GM12878 (cell line): ENCODE measurements around the gene CNGB1. TPM values are rescaled to one million over a fixed set of nuclear protein-coding genes. Genes with fewer than 3 reads are reported as not detected.

Experiments
- ATAC-seq: fragments of 200-7000 bp; cut with Tn5 transposase; 3 replicates; pipeline ENCODE4 v1.9.1; 2020; ENCODE audit warnings: mild to moderate bottlenecking, moderate library complexity
- BruUV-seq: library from RNA; stranded (reverse); fragments of 400-500 nt; replicated peaks from 2 replicates; lab custom pipeline; 2021; lab: Mats Ljungman, UMichigan
- CTCF ChIA-PET: fragments of 300-600 bp; sonication (Branson Sonifier 250); formaldehyde crosslinking; extraction: SDS; loops from one replicate; lab custom pipeline; 2021; ENCODE audit warnings: inconsistent platforms; lab: Yijun Ruan, JAX
- POLR2A ChIA-PET: fragments of 350-600 bp; formaldehyde crosslinking; extraction: SDS; loops from one replicate; lab custom pipeline; 2021; ENCODE audit warnings: inconsistent platforms; lab: Charles Lee
- RAD21 ChIA-PET: fragments of 300-600 bp; sonication (Branson Sonifier 250); formaldehyde crosslinking; loops from one replicate; lab custom pipeline; 2023; ENCODE audit warnings: antibody characterized with exemption; ENCODE audit not compliant: unreplicated experiment; lab: Charles Lee
- SMC1A ChIA-PET: fragments of 300-600 bp; sonication (Branson Sonifier 250); formaldehyde crosslinking; loops from one replicate; lab custom pipeline; 2023; ENCODE audit not compliant: unreplicated experiment, uncharacterized antibody; lab: Charles Lee
- DNase-seq: peaks from one replicate; pipeline ENCODE4 v3.0.0-alpha.2; 2011; ENCODE audit warnings: low read depth, low spot score
- FAIRE-seq: peaks from 3 replicates; lab custom pipeline; 2011; peaks lifted over from hg19 to GRCh38; lab: Jason Lieb, UNC
- H2AFZ ChIP-seq: 2 replicates; pipeline ENCODE4 v1.6.0; 2011; ENCODE audit warnings: low read depth, low read length, control low read depth; ENCODE audit not compliant: control insufficient read depth
- H3K27ac ChIP-seq: 2 replicates; pipeline ENCODE4 v1.5.1; 2011; ENCODE audit warnings: control low read depth; ENCODE audit not compliant: control insufficient read depth, insufficient read depth
- H3K27me3 ChIP-seq, 2 experiments: replicated peaks in 1 of 2; 2 replicates each; pipeline versions ENCODE4 v1.6.0 to v1.6.1; 2011; ENCODE audit warnings: low read length in 1 of 2; ENCODE audit not compliant: control insufficient read depth in 2 of 2, insufficient read depth in 2 of 2
- H3K36me3 ChIP-seq, 2 experiments: 2 replicates each; pipeline ENCODE4 v1.5.1; 2011; ENCODE audit warnings: low read length in 1 of 2; ENCODE audit not compliant: control insufficient read depth in 2 of 2, insufficient read depth in 2 of 2
- H3K4me1 ChIP-seq: 2 replicates; pipeline ENCODE4 v1.6.1; 2011; ENCODE audit warnings: mild to moderate bottlenecking, low read length, moderate library complexity, mixed read lengths; ENCODE audit not compliant: control insufficient read depth, insufficient read depth
- H3K4me2 ChIP-seq: 2 replicates; pipeline ENCODE4 v1.6.0; 2011; ENCODE audit warnings: control low read depth; ENCODE audit not compliant: control insufficient read depth, insufficient read depth
- H3K4me3 ChIP-seq: fragments of 200-600 bp; sonication (generic); 2 replicates; pipeline ENCODE4 v1.5.1; 2016
- H3K79me2 ChIP-seq: 2 replicates; pipeline ENCODE4 v1.6.0; 2011; ENCODE audit warnings: low read length; ENCODE audit not compliant: control insufficient read depth, insufficient read depth
- H3K9ac ChIP-seq: 2 replicates; pipeline ENCODE4 v1.8.0; 2011; ENCODE audit warnings: low read length, control low read depth, mixed read lengths; ENCODE audit not compliant: control insufficient read depth, insufficient read depth
- H3K9me3 ChIP-seq: replicated peaks from 3 replicates; pipeline ENCODE4 v1.5.1; 2011; ENCODE audit warnings: mild to moderate bottlenecking, low read length; ENCODE audit not compliant: control insufficient read depth, insufficient read depth
- H4K20me1 ChIP-seq: 2 replicates; pipeline ENCODE4 v1.6.0; 2011; ENCODE audit not compliant: control insufficient read depth, insufficient read depth
- ASH2L ChIP-seq: fragments of 300-600, 200-600 bp; sonication (generic); IDR thresholded peaks from 2 replicates; pipeline ENCODE4 v1.6.1; 2017; ENCODE audit warnings: low read depth, mild to moderate bottlenecking, borderline replicate concordance
- BRCA1 ChIP-seq: IDR thresholded peaks from 2 replicates; pipeline ENCODE4 v1.6.1; 2011; ENCODE audit warnings: low read depth, low read length, improper control_type of control experiment
- CHD1 ChIP-seq: IDR thresholded peaks from 2 replicates; pipeline ENCODE4 v1.6.1; 2012; ENCODE audit warnings: low read depth, low read length, improper control_type of control experiment
- CHD4 ChIP-seq: fragments of 200-600 bp; sonication (generic); IDR thresholded peaks from 2 replicates; pipeline ENCODE4 v1.6.1; 2016; ENCODE audit warnings: mild to moderate bottlenecking
- LARP7 ChIP-seq: fragments of 450-650 bp; IDR thresholded peaks from 2 replicates; pipeline ENCODE4 v1.6.1; 2017; ENCODE audit warnings: mild to moderate bottlenecking
- MTA2 ChIP-seq: fragments of 450-650 bp; IDR thresholded peaks from 2 replicates; pipeline ENCODE4 v1.6.1; 2016; ENCODE audit warnings: low read depth, mild to moderate bottlenecking, moderate library complexity
- NFYA ChIP-seq: IDR thresholded peaks from 2 replicates; pipeline ENCODE4 v1.6.1; 2011; ENCODE audit warnings: low read depth, mild to moderate bottlenecking, low read length, improper control_type of control experiment, borderline replicate concordance
- NR2C1 ChIP-seq: fragments of 450-650 bp; IDR thresholded peaks from 2 replicates; pipeline ENCODE4 v1.6.1; 2017; ENCODE audit warnings: antibody characterized with exemption, mild to moderate bottlenecking, moderate library complexity
- PML ChIP-seq: IDR thresholded peaks from 2 replicates; pipeline ENCODE4 v1.6.1; 2012; ENCODE audit warnings: low read length, inconsistent platforms
- POLR2AphosphoS2 ChIP-seq: IDR thresholded peaks from 2 replicates; pipeline ENCODE4 v1.6.1; 2011; ENCODE audit warnings: low read depth, mild to moderate bottlenecking, low read length, improper control_type of control experiment, moderate library complexity
- SIX5 ChIP-seq: IDR thresholded peaks from 2 replicates; pipeline ENCODE4 v1.6.1; 2011; ENCODE audit warnings: mild to moderate bottlenecking, low read depth, low read length, moderate library complexity; ENCODE audit not compliant: severe bottlenecking
- ZNF217 ChIP-seq: fragments of 450-650 bp; IDR thresholded peaks from 2 replicates; pipeline ENCODE4 v1.6.1; 2017; ENCODE audit warnings: antibody characterized with exemption, mild to moderate bottlenecking
- WGBS: methylation state at CpG from one replicate; pipeline ENCODE4 v1.1.6; 2016; ENCODE audit warnings: low lambda C conversion rate; ENCODE audit not compliant: insufficient replicate concordance, insufficient coverage; ENCODE audit errors: missing lambda C conversion rate; 5-methylcytosine and 5-hydroxymethylcytosine counted together
- in situ Hi-C: fragments of 300-500 bp; cut with MboI; formaldehyde crosslinking; loops from 9 replicates; pipeline ENCODE4 v1.14.3; 2018; ENCODE audit warnings: mixed read lengths
- intact Hi-C: fragments of 100-400 bp; cut with micrococcal nuclease; formaldehyde crosslinking; loops from one replicate; pipeline ENCODE4 v1.14.2; 2022; ENCODE audit not compliant: unreplicated experiment
- polyA plus RNA-seq, 11 experiments: library from polyadenylated mRNA; depleted of rRNA in 4 of 11; unstranded in 6 of 11; stranded (reverse) in 5 of 11; fragments of >200 nt; fragmentation: Nextera tagmentation in 4 of 11; fragmentation: Illumina TruSeq in 1 of 11; extraction: Ambion mirVana in 4 of 11; extraction: Trizol in 1 of 11; gene quantifications; 1 replicate in 1 of 11; 2 replicates in 10 of 11; pipeline versions ENCODE4 v1.2.1 to v1.2.3, GENCODE V29; 2011 to 2016; ENCODE audit warnings: inconsistent platforms in 2 of 11, missing spikeins in 2 of 11, low read depth in 1 of 11
- total RNA-seq, 4 experiments: library from RNA; depleted of rRNA in 3 of 4; stranded (reverse); fragments of >200 nt in 3 of 4; fragmentation: Illumina TruSeq in 1 of 4; extraction: Trizol in 1 of 4; gene quantifications; 2 replicates each; pipeline versions ENCODE4 v1.2.1 to v1.2.3, GENCODE V29; 2013 to 2021
- TF ChIP-seq, protein P1 (sequence below): fragments of 450-650 bp; IDR thresholded peaks from 2 replicates; pipeline ENCODE4 v1.6.1; 2018; ENCODE audit warnings: mild to moderate bottlenecking, low read depth, moderate library complexity; ENCODE audit not compliant: partially characterized antibody
- TF ChIP-seq, protein P2 (sequence below): fragments of 450-650 bp; formaldehyde crosslinking; IDR thresholded peaks from 2 replicates; pipeline ENCODE4 v1.4.0; 2022; ENCODE audit warnings: mild to moderate bottlenecking, moderate library complexity

Gene CNGB1
- total and polyA plus RNA-seq, 10 of the 15 experiments (the other 5 are each of a cell fraction or from before 2014, with no cell fraction given), result 0.03 TPM; not detected in 9

DNA sequence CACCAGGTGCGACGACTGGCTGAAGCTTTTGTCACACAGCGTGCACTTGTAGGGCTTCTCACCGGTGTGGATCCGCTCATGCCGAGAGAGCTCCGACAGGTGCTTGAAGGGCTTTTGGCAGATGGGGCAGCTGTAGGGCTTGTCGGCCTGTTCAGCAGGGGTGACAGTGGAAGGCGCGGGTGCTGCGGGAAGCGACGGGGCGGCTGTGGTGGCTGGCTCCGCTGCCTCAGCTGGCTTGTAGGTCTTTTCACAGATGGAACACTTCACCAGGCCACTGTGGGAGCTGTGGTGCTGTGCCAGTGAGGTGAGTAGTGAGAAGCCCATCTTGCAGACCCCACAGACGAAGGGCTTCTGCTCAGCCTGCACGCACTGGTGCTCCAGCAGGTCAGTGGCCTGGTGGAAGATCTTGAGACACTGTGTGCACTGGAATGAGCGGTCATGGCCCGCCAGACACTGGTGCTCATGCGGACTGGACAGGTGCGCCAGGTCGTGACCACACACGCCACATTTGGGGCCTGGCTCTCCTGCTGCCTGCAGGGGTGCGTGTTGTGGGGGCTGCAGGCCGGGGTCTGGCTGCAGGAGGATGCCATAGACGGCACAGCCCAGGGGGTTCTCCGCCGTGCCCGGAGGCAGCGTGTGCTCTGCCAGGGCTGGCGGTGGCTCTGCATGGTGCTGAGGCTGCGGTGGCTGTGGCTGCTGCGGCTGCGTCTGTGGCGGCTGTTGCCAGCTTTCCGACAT is 26.8 kb upstream of the CNGB1 start:
- Histone ChIP-seq H3K27me3 (no peaks in the 10 kb centered on the region), H3K4me2 (no peak overlapping the region), H3K9me3 (no peaks in the 10 kb centered on the region), H3K27ac (no peak overlapping the region), H4K20me1 (no peaks in the 10 kb centered on the region), H3K4me3 (no peak overlapping the region), H3K79me2 (peaks cover 12% of the 10 kb centered on the region), H3K9ac (no peak overlapping the region), H2AFZ (no peak overlapping the region), H3K36me3 (no peaks in the 10 kb centered on the region; a peak in 1 of 4 replicates), H3K4me1 (peaks cover 13% of the 10 kb centered on the region)
- no peak for TF ChIP-seq MTA2
- no peak for TF ChIP-seq LARP7
- no peak for TF ChIP-seq BRCA1
- TF ChIP-seq, protein P1, sequence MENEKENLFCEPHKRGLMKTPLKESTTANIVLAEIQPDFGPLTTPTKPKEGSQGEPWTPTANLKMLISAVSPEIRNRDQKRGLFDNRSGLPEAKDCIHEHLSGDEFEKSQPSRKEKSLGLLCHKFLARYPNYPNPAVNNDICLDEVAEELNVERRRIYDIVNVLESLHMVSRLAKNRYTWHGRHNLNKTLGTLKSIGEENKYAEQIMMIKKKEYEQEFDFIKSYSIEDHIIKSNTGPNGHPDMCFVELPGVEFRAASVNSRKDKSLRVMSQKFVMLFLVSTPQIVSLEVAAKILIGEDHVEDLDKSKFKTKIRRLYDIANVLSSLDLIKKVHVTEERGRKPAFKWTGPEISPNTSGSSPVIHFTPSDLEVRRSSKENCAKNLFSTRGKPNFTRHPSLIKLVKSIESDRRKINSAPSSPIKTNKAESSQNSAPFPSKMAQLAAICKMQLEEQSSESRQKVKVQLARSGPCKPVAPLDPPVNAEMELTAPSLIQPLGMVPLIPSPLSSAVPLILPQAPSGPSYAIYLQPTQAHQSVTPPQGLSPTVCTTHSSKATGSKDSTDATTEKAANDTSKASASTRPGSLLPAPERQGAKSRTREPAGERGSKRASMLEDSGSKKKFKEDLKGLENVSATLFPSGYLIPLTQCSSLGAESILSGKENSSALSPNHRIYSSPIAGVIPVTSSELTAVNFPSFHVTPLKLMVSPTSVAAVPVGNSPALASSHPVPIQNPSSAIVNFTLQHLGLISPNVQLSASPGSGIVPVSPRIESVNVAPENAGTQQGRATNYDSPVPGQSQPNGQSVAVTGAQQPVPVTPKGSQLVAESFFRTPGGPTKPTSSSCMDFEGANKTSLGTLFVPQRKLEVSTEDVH, result no peak
- no peak for TF ChIP-seq ASH2L
- TF ChIP-seq NR2C1, result no peak
- no peak for TF ChIP-seq POLR2AphosphoS2
- no peak for TF ChIP-seq ZNF217
- TF ChIP-seq, protein P2, sequence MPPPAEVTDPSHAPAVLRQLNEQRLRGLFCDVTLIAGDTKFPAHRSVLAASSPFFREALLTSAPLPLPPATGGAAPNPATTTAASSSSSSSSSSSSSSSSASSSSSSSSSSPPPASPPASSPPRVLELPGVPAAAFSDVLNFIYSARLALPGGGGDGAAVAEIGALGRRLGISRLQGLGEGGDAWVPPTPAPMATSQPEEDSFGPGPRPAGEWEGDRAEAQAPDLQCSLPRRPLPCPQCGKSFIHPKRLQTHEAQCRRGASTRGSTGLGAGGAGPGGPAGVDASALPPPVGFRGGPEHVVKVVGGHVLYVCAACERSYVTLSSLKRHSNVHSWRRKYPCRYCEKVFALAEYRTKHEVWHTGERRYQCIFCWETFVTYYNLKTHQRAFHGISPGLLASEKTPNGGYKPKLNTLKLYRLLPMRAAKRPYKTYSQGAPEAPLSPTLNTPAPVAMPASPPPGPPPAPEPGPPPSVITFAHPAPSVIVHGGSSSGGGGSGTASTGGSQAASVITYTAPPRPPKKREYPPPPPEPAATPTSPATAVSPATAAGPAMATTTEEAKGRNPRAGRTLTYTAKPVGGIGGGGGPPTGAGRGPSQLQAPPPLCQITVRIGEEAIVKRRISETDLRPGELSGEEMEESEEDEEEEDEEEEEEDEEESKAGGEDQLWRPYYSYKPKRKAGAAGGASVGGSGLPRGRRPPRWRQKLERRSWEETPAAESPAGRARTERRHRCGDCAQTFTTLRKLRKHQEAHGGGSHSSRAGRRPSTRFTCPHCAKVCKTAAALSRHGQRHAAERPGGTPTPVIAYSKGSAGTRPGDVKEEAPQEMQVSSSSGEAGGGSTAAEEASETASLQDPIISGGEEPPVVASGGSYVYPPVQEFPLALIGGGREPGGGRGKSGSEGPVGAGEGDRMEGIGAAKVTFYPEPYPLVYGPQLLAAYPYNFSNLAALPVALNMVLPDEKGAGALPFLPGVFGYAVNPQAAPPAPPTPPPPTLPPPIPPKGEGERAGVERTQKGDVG (CRISPR knock-in tag), result no peak
- no peak for TF ChIP-seq PML
- no peak for TF ChIP-seq CHD1
- TF ChIP-seq SIX5, result no peak
- TF ChIP-seq NFYA, result no peak
- TF ChIP-seq CHD4, result no peak
- intact Hi-C loops (no loop called here), in situ Hi-C loops (no loop called here)
- ChIA-PET SMC1A (interaction anchor here (2.3 kb wide), 1 partner anchor 91 kb away, joined by 9 read pairs; no protein-coding TSS in a partner anchor), RAD21 (interaction anchor here (0.6 kb wide), 1 partner anchor 342 kb away, joined by 3 read pairs; no protein-coding TSS in a partner anchor), POLR2A (no interaction called here), CTCF (no interaction called here)
- FAIRE-seq, result no peak
- 91% methylated on average over 35 of the region's 36 CpGs for WGBS
- DNase-seq, result no peak
- no TSS peak for BruUV-seq
- ATAC-seq, result no peak
